Body of pancreas (tissue), 4 donors: ENCODE results near the gene COLGALT1.

ENCODE experiments used
- POLR2A ChIP-seq, 3 donors: fragments of 450-650 bp; IDR thresholded peaks; one replicate each; pipeline ENCODE4 v1.6.1; 2016; ENCODE audit warnings: antibody characterized with exemption in 3 of 3, mild to moderate bottlenecking in 2 of 3
- TF ChIP-seq, protein P1 (sequence below), 7 experiments: fragments of 450-650 bp in 4 of 7; fragments of 200-600 bp in 3 of 7; sonication (generic) in 3 of 7; IDR thresholded peaks; one replicate each; pipeline ENCODE4 v1.5.1; 2016 to 2019; ENCODE audit warnings: antibody characterized with exemption in 7 of 7

DNA sequence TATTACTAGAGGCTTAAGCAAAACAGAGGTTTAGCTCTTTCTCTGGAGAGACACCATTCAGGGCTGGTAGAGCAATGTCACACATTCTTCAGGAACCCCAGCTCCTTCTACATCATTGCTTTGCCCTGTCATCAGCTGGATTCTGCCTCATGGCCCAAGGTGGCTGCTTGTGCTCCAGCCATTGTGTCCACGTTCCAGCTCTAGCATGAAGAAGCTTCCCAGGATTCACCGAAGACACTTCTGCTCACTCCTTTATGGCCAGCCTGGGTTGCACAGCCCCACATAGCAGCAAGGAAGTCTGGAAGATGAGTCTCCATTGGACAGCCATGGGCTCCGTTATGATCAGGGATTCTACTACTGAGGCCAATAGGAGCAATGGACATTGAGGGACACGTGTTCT lies 30.8 kb upstream of the COLGALT1 start:
- TF ChIP-seq, protein P1, sequence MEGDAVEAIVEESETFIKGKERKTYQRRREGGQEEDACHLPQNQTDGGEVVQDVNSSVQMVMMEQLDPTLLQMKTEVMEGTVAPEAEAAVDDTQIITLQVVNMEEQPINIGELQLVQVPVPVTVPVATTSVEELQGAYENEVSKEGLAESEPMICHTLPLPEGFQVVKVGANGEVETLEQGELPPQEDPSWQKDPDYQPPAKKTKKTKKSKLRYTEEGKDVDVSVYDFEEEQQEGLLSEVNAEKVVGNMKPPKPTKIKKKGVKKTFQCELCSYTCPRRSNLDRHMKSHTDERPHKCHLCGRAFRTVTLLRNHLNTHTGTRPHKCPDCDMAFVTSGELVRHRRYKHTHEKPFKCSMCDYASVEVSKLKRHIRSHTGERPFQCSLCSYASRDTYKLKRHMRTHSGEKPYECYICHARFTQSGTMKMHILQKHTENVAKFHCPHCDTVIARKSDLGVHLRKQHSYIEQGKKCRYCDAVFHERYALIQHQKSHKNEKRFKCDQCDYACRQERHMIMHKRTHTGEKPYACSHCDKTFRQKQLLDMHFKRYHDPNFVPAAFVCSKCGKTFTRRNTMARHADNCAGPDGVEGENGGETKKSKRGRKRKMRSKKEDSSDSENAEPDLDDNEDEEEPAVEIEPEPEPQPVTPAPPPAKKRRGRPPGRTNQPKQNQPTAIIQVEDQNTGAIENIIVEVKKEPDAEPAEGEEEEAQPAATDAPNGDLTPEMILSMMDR (IDR thresholded peaks at IDR 0.05), result no peak
- TF ChIP-seq POLR2A (IDR thresholded peaks at IDR 0.05), result no peak
